Measurements from ENCODE around the gene HOMER1. TPM values are rescaled to one million over a fixed set of nuclear protein-coding genes. Genes with fewer than 3 reads are reported as not detected.
A peak's percentile ranks its signal among the peaks of the same experiment; 100 is the strongest.

The HOMER1 gene
- total and polyA plus RNA-seq, 10 of the 15 experiments (the other 5 are each of a cell fraction or from before 2014, with no cell fraction given): 0.96 to 22.0 (median 7.5) TPM

DNA sequence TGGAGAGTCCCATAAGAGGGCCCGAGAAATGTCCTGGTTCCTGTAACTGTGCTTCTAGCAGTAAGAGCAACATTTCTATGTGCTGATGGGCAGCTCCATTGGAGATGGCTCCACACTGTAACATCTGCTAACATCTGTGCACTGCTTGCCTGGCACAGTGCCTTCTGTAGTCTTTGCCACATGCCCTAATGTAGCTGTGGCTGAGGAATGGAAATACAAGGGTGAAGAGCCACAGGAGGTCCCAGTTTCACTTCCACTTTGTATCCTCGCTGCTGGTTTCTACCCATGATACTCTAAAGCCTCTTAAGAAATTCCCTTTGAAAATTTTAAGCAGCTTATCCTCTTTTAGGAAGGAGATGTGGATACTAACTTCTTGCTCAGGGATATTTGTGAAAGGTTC lies 97.4 kb downstream of the HOMER1 start (continued):
- no peak for TF ChIP-seq SUPT20H (IDR thresholded peaks at IDR 0.05; ENCODE audit: borderline replicate concordance, control insufficient read depth, low read depth, low read length)
- TF ChIP-seq SMAD5 (IDR thresholded peaks at IDR 0.05; ENCODE audit: low read depth): no peak
- peak; percentile 52 for TF ChIP-seq RUNX3 (IDR thresholded peaks at IDR 0.05; ENCODE audit: low read length)
- TF ChIP-seq EED (IDR thresholded peaks at IDR 0.05; ENCODE audit: low read depth): peak; percentile 69; the same call in 1 of the 2 replicates
- TF ChIP-seq MTA3 (IDR thresholded peaks at IDR 0.05; ENCODE audit: borderline replicate concordance, low read length): no peak
- TF ChIP-seq MTA2 (IDR thresholded peaks at IDR 0.05; ENCODE audit: low read depth): peak; percentile 39; the same call in 1 of the 2 replicates
- no peak for TF ChIP-seq ZNF274 (IDR thresholded peaks at IDR 0.05; ENCODE audit: insufficient read depth, insufficient read length)
- TF ChIP-seq YY1 (IDR thresholded peaks at IDR 0.05; ENCODE audit: low read depth, low read length): no peak
- TF ChIP-seq EGR1 (IDR thresholded peaks at IDR 0.05; ENCODE audit: borderline replicate concordance in 1 of 2, low read depth in 2 of 2, low read length in 2 of 2): no peak
- peak in 1 of 2 experiments; percentile 50; a peak in 1 of 4 replicates for TF ChIP-seq SRF (IDR thresholded peaks at IDR 0.05; ENCODE audit: low read depth in 2 of 2, low read length in 2 of 2)
- TF ChIP-seq SREBF2 (IDR thresholded peaks at IDR 0.05; ENCODE audit: low read length): no peak
- TF ChIP-seq CHD4 (IDR thresholded peaks at IDR 0.05): no peak
- TF ChIP-seq SUZ12 (IDR thresholded peaks at IDR 0.05; ENCODE audit: unreplicated experiment): no peak
- TF ChIP-seq WRNIP1 (IDR thresholded peaks at IDR 0.05; ENCODE audit: borderline replicate concordance, low read depth, low read length): no peak
- TF ChIP-seq BHLHE40 (IDR thresholded peaks at IDR 0.05; ENCODE audit: borderline replicate concordance in 1 of 2, low read depth in 2 of 2, low read length in 1 of 2): no peak
- no peak for TF ChIP-seq NFYA (IDR thresholded peaks at IDR 0.05; ENCODE audit: borderline replicate concordance, low read depth, low read length)
- no peak for TF ChIP-seq ZBTB11 (CRISPR knock-in tag; IDR thresholded peaks at IDR 0.05)
- no peak for TF ChIP-seq ZNF24 (IDR thresholded peaks at IDR 0.05)
- TF ChIP-seq, protein P1, sequence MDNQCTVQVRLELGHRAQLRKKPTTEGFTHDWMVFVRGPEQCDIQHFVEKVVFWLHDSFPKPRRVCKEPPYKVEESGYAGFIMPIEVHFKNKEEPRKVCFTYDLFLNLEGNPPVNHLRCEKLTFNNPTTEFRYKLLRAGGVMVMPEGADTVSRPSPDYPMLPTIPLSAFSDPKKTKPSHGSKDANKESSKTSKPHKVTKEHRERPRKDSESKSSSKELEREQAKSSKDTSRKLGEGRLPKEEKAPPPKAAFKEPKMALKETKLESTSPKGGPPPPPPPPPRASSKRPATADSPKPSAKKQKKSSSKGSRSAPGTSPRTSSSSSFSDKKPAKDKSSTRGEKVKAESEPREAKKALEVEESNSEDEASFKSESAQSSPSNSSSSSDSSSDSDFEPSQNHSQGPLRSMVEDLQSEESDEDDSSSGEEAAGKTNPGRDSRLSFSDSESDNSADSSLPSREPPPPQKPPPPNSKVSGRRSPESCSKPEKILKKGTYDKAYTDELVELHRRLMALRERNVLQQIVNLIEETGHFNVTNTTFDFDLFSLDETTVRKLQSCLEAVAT (IDR thresholded peaks at IDR 0.05): no peak
- TF ChIP-seq TCF3 (IDR thresholded peaks at IDR 0.05; ENCODE audit: borderline replicate concordance, insufficient read depth, low read depth, low read length): 0 out of 2 replicates have a peak, but pooled peaks have one; percentile 27

Measured in GM12878 (cell line).